Body of pancreas (tissue), 4 donors: ENCODE measurements around the gene TOMM20L.

Source experiments
- CTCF ChIP-seq, 7 experiments: fragments of 450-650 bp in 4 of 7; fragments of 200-600 bp in 3 of 7; sonication (generic) in 3 of 7; IDR thresholded peaks; one replicate each; pipeline ENCODE4 v1.5.1; 2016 to 2019; ENCODE audit warnings: antibody characterized with exemption in 7 of 7
- POLR2A ChIP-seq, 3 donors: fragments of 450-650 bp; IDR thresholded peaks; one replicate each; pipeline ENCODE4 v1.6.1; 2016; ENCODE audit warnings: antibody characterized with exemption in 3 of 3, mild to moderate bottlenecking in 2 of 3

DNA sequence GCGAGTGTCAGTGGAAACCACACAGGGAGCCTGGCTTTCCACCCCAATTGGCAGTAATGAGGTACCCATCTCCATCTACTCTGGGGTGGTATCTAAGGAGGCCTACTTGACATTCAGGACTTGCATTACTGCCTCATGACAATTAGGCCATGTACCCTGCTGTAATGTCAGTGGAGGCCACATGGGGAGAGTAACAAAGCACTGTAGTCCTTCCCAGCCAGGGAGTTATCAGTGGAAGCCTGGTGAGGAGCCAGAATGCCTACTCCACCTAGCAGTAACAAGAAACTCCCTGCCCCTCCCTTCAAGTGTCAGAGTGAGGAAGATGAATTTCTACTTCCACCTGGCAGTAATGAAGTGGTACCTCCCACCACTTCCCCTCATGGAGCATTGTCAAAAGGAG, 19.1 kb downstream of the TOMM20L start:
- TF ChIP-seq POLR2A (IDR thresholded peaks at IDR 0.05) = no peak
- no peak for TF ChIP-seq CTCF (IDR thresholded peaks at IDR 0.05)
